Activated naive CD4-positive, alpha-beta T cell treated with anti-CD3 and anti-CD28 coated beads for 36 hours (primary cell): Measurements from ENCODE around the gene CREB5. TPM values are rescaled to one million over a fixed set of nuclear protein-coding genes. Genes with fewer than 3 reads are reported as not detected.

Experiments used
- CTCF ChIA-PET: fragments of 350-600 bp; sonication (Branson Sonifier 250); formaldehyde crosslinking; loops from one replicate; lab custom pipeline; 2021; ENCODE audit warnings: antibody characterized with exemption; lab: Charles Lee
- DNase-seq: peaks from one replicate; pipeline ENCODE4 v3.0.0-alpha.2; 2020
- H3K27ac Mint-ChIP-seq: one replicate; pipeline ENCODE4 v1.8.0; 2021; ENCODE audit warnings: mild to moderate bottlenecking, mixed read lengths
- H3K27me3 Mint-ChIP-seq: one replicate; pipeline ENCODE4 v1.8.0; 2021; ENCODE audit warnings: low read depth, mixed read lengths
- H3K36me3 Mint-ChIP-seq: one replicate; pipeline ENCODE4 v1.8.0; 2021; ENCODE audit warnings: low read depth, mixed read lengths
- H3K4me1 Mint-ChIP-seq: one replicate; pipeline ENCODE4 v1.8.0; 2021; ENCODE audit warnings: low read depth, mixed read lengths
- H3K4me3 Mint-ChIP-seq: one replicate; pipeline ENCODE4 v1.8.0; 2021; ENCODE audit warnings: mild to moderate bottlenecking, moderate library complexity, mixed read lengths
- H3K9me3 Mint-ChIP-seq: one replicate; pipeline ENCODE4 v1.8.0; 2021; ENCODE audit warnings: mixed read lengths
- intact Hi-C: fragments of 100-400 bp; cut with micrococcal nuclease; formaldehyde crosslinking; loops from one replicate; pipeline ENCODE4 v1.15.1; 2023
- total RNA-seq, 2 experiments: library from RNA; stranded (reverse); gene quantifications; one replicate each; pipeline ENCODE4 v1.2.3, GENCODE V29; 2021

CREB5 gene
- total RNA-seq, 2 experiments from 2014 or later = 0.30 to 0.48 TPM

DNA sequence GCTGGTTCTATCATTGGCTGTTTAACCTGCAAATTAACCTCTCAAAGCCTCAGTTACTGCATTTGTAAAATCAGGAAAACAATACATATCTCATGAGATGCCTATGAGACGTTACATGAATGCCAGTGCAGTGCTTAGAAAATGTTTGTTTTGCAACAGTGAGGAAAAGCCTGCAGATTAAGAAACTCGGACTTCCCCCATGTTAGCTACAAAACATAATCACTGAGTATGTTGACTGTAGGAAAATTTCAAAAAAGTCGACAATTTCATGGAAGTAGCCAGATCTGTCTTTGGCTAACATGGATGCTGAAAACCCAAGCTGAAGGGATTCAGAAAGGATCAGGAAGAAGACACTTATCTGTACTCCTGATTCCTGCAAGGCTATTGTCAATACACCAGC lies 424.4 kb downstream of the CREB5 start:
- Mint-ChIP-seq H3K4me1 (no peaks in the 10 kb centered on the region), H3K27me3 (peaks cover 4% of the 10 kb centered on the region), H3K4me3 (no peak overlapping the region), H3K27ac (no peak overlapping the region), H3K36me3 (no peaks in the 10 kb centered on the region), H3K9me3 (no peaks in the 10 kb centered on the region)
- CTCF ChIA-PET = interaction anchor here (0.6 to 0.7 kb wide), 2 partner anchors 21 to 58 kb away, joined by 3 read pairs; no protein-coding TSS in a partner anchor
- DNase-seq = no peak
- intact Hi-C loops = no loop called here

DNA sequence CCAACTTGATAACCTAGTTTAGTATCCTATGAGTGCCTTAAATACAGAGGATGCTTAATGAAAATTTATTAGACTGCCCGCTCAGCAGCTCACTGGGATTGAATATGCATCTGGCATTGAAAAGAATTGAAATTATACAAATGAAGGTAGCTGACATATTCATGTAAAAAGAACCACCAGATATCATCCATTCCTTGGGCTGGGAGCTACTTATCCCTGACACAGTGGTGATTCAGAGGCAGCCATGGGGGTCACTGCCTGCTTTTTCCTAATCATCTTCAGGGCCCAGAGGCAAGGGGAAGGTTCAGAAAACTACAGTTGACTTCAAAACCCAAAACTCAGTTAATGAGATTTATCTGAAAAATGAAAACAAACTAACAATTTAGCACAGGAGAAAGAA lies 424.9 kb downstream of the CREB5 start:
- intact Hi-C loops = no loop called here
- Mint-ChIP-seq H3K27me3 (peaks cover 3% of the 10 kb centered on the region), H3K36me3 (no peaks in the 10 kb centered on the region), H3K27ac (no peak overlapping the region), H3K4me3 (no peak overlapping the region), H3K9me3 (no peaks in the 10 kb centered on the region), H3K4me1 (no peaks in the 10 kb centered on the region)
- CTCF ChIA-PET = interaction anchor here (0.7 kb wide), 1 partner anchor 59 kb away, joined by 3 read pairs; no protein-coding TSS in a partner anchor
- no peak for DNase-seq

DNA sequence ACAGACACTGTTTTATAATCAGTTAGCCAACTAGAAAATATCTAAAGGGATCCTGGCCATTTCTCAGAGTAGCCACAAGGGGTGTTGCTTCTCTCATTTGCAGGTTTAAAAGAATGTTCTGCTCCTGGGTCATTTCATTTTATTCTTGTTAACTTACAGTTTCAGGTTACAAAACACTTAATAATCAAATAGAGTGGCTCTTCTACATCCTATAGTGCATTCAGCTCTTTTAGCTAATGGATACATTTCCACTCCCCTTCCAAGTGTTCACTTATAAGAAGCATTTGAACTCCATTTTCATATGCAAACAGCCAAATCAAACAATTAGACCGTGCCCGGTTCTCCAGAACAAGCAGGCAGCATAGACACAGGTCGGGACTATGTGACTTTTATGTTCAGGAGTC lies 428.3 kb downstream of the CREB5 start:
- no peak overlapping the region for H3K27ac Mint-ChIP-seq
- CTCF ChIA-PET = no interaction called here
- H3K4me1 Mint-ChIP-seq = no peaks in the 10 kb centered on the region
- no peaks in the 10 kb centered on the region for H3K36me3 Mint-ChIP-seq
- no peak overlapping the region for H3K4me3 Mint-ChIP-seq
- intact Hi-C loops = no loop called here
- DNase-seq = no peak
- H3K27me3 Mint-ChIP-seq = peaks cover 20% of the 10 kb centered on the region
- H3K9me3 Mint-ChIP-seq = no peaks in the 10 kb centered on the region

DNA sequence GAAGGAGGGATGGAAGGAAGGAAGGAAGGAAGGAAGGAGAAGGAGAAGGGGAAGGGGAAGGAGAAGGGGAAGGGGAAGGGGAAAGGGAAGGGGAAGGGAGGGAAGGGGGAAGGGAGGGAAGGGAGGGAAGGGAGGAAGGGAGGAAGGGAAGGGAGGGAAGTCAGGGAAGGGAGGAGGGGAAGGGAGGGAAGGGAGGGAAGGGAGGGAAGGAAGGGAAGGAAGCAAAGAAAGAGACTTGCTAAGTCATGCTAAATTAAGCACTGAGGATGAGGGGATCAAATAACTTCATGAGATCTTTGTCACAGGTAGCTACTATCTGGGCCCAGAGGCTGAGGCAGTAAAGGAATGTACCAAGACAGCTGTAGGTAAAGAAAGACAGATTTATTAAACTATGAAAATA lies 429.4 kb downstream of the CREB5 start:
- Mint-ChIP-seq H3K27ac (no peak overlapping the region), H3K36me3 (no peaks in the 10 kb centered on the region), H3K4me3 (no peak overlapping the region), H3K4me1 (no peaks in the 10 kb centered on the region), H3K9me3 (no peaks in the 10 kb centered on the region), H3K27me3 (peaks cover 25% of the 10 kb centered on the region)
- CTCF ChIA-PET = no interaction called here
- intact Hi-C loops = no loop called here
- DNase-seq = no peak

DNA sequence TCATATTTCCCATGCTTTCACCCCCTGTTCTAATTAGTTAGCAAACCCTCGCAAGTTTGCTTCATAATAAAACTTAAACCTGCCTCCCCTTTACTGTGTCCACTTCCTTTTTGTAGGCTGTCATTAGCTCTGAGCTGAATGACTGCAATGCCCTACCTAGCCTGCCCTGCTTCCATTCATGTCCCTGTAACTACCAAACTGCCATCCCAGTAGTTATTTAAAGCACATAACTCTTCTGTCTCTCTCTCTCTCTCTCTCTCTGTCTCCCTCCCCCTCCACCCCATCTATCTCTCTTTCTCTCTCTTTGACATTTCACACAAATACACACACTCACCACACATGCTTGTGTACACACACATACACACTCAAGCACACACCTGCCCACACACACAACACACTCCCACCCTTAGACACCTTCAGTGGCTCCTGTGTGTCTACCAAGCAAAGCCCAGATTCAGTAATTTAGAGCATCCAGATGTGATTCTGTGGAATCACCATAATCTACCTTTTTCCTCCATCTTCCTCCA lies 430.5 kb downstream of the CREB5 start:
- Mint-ChIP-seq H3K9me3 (no peaks in the 10 kb centered on the region), H3K36me3 (no peaks in the 10 kb centered on the region), H3K4me1 (no peaks in the 10 kb centered on the region), H3K27ac (no peak overlapping the region), H3K4me3 (no peak overlapping the region), H3K27me3 (peaks cover 25% of the 10 kb centered on the region)
- intact Hi-C loops = no loop called here
- no peak for DNase-seq
- CTCF ChIA-PET = interaction anchor here (0.7 kb wide), 1 partner anchor 194 kb away, joined by 5 read pairs; no protein-coding TSS in a partner anchor

DNA sequence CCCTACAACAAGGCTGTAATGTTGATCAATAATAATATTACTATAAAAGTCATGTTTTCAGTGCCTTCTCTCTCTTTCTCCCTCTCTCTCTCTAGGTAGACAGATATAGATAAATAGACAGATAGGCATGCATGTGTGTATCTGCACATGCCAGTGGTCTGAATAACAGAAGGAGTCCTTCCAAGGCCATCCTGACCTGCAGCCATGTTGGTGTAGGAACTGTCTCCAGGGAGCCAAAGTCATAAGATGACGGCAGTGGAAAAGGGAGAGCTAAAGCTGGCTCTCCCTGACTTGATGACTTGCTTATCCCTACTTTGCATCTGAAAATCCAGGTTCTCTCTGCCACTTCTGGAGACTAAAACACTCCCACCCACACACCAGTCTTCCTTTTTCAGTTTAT lies 432.8 kb downstream of the CREB5 start:
- H3K4me3 Mint-ChIP-seq = no peak overlapping the region
- peaks cover 31% of the 10 kb centered on the region for H3K27me3 Mint-ChIP-seq
- no peaks in the 10 kb centered on the region for H3K4me1 Mint-ChIP-seq
- H3K27ac Mint-ChIP-seq = no peak overlapping the region
- no peak for DNase-seq
- no peaks in the 10 kb centered on the region for H3K9me3 Mint-ChIP-seq
- H3K36me3 Mint-ChIP-seq = no peaks in the 10 kb centered on the region
- CTCF ChIA-PET = interaction anchor here (1.1 kb wide), 1 partner anchor 38 kb away, joined by 4 read pairs; no protein-coding TSS in a partner anchor
- intact Hi-C loops = no loop called here

DNA sequence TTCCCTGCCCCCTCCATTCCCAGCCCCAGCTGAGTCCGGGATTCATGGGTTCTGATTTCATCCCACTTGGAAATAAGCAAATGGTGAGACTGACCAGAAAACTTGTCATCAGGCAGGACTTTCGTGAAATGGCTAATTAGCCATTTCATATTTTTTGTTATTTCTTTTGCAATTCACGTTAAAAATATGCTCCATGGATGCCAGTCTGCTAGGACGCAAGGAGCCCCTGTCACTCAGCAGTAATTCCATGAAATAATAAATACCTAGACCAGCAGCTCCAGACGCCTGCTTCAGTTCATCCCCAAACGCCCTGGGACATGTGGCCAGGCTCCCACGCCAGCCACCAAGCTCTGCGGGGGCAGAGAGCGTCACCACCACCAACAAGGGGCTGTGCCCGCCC lies 434.9 kb downstream of the CREB5 start:
- no peak overlapping the region for H3K27ac Mint-ChIP-seq
- CTCF ChIA-PET = no interaction called here
- no peak overlapping the region for H3K4me3 Mint-ChIP-seq
- H3K27me3 Mint-ChIP-seq = peaks cover 31% of the 10 kb centered on the region
- intact Hi-C loops = no loop called here
- no peaks in the 10 kb centered on the region for H3K9me3 Mint-ChIP-seq
- no peaks in the 10 kb centered on the region for H3K36me3 Mint-ChIP-seq
- DNase-seq = no peak
- no peaks in the 10 kb centered on the region for H3K4me1 Mint-ChIP-seq

DNA sequence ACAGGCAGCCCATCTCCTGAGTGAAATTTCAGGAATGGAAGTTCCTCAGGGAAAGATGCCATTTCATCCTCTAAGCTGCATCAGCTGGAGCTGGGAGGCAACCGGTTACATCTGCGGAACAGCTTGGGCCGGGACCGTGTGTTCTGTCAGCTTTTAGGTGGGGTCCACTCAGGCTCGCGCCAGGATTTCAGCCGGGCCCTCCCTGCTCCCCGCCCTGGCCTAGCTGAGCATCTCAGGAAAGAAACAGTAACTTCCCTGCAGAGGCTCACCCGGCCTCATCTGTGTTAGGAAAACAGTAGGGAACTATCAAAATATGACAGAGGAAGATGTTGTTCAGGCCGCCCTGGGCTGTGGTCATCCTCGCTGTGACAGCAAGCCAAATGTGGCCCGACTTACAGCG lies 435.4 kb downstream of the CREB5 start:
- DNase-seq = no peak
- intact Hi-C loops = no loop called here
- Mint-ChIP-seq H3K27ac (no peak overlapping the region), H3K4me3 (no peak overlapping the region), H3K27me3 (peaks cover 28% of the 10 kb centered on the region), H3K9me3 (no peaks in the 10 kb centered on the region), H3K36me3 (no peaks in the 10 kb centered on the region), H3K4me1 (no peaks in the 10 kb centered on the region)
- CTCF ChIA-PET = no interaction called here

DNA sequence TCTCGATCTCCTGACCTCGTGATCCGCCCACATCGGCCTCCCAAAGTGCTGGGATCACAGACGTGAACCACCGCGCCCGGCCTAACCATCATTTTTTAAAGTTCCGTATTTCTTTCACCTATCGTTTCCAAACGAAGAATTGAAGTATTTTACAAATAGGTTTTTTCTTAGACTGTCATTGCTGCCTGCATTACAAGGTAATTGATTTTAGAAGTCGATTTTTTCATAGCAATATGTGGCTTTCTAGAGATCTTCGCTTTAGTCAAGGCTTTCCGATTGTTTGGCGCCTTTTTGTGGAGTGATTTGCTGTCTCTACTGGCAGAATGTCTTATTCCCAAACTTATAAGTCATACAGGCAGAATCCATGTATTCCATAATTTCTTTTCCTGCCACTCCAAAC lies 436.6 kb downstream of the CREB5 start:
- Mint-ChIP-seq H3K4me3 (no peak overlapping the region), H3K27ac (no peak overlapping the region), H3K27me3 (peaks cover 35% of the 10 kb centered on the region), H3K36me3 (no peaks in the 10 kb centered on the region), H3K4me1 (peaks cover 7% of the 10 kb centered on the region), H3K9me3 (no peaks in the 10 kb centered on the region)
- CTCF ChIA-PET = no interaction called here
- intact Hi-C loops = no loop called here
- DNase-seq = no peak

DNA sequence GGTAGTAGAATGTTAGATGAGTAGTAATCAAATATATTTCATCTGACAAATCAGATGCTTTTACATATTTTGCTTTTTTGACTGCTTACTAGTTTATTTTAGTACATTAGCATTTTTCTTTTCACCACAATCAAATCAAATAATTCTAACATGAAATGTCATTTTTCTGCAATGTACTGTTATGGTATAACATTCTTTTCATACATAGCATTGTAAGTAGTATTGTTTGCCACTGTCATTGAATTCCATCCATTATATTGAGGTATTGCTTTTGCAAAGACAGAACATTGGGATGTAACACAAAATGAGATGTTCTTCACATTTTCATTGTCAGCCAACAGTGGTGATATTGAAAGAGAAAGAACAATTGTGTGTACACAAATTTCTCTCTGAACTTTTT lies 438.4 kb downstream of the CREB5 start:
- no peak for DNase-seq
- intact Hi-C loops = no loop called here
- no peak overlapping the region for H3K27ac Mint-ChIP-seq

DNA sequence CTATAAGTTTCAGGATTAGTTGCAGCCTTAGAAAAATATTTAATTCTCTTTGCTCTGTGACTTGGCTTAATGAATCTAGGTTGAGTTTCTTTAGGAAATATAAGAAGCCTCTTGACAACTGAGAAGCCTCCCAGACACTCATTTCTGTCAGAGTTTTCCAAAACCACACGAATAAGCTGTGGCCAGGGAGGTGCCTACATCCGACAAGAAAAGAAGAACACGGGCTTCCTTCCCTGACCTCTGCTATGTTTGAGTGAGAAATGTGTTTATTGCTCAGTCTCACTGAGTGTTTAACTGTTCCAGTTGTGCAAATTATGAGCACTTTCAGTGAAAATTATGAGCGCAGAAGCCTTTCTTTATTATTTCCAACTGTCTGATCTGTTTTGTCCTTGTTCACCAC lies 440.8 kb downstream of the CREB5 start:
- peaks cover 48% of the 10 kb centered on the region for H3K27me3 Mint-ChIP-seq
- peaks cover 11% of the 10 kb centered on the region for H3K4me1 Mint-ChIP-seq
- intact Hi-C loops = no loop called here
- no peak for DNase-seq
- H3K27ac Mint-ChIP-seq = no peak overlapping the region
- H3K9me3 Mint-ChIP-seq = no peaks in the 10 kb centered on the region
- CTCF ChIA-PET = no interaction called here
- H3K4me3 Mint-ChIP-seq = no peak overlapping the region
- peaks cover 2% of the 10 kb centered on the region for H3K36me3 Mint-ChIP-seq

More for the DNA sequence above, 438.4 kb downstream of the CREB5 start:
- H3K4me3 Mint-ChIP-seq = no peak overlapping the region
- H3K9me3 Mint-ChIP-seq = no peaks in the 10 kb centered on the region
- CTCF ChIA-PET = no interaction called here
- peaks cover 37% of the 10 kb centered on the region for H3K27me3 Mint-ChIP-seq
- H3K36me3 Mint-ChIP-seq = peaks cover 2% of the 10 kb centered on the region
- H3K4me1 Mint-ChIP-seq = peaks cover 11% of the 10 kb centered on the region

DNA sequence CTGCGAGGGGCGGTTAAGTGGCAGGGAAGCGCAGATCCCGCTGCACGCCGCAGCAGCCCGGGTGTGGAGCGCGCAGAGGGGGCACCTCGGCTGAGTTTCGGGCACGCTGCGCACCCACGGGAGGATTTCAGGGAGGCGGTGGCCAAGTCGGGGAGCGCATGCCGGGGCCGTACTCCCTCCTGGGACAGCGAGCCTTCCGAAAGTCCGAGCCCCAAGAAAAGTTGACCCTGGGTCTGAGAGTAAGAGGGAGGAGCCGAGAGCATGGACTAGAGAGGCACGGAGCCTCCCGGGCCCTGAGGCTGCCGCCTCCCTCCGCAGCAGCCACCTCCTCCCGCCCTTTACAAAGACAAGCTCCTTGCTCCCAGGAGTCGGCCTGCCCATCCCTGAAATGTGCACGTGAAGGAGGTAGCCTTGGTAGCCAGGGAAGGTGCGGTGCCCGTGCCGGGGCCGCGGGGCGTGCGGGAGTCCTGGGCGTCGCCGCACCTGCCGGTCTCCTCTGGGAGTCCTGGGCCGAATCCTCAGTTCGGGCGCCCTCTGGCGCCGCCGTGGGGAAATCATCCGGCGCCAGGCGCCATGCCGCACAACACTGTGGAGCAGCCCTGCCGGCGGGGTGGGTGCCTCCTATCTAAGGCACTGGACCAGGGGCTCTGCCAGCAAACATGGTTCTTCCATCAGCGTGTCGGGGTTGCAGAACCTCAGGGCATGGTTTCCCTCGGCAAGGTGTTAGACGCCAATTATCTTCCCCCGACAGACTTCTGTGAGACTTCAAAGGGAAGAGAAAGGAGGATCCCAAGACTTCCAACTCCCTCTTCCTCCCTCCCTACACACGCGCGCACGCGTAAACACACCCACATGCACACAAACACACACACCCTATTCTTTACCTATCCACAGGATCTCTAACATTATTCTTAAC lies 441.8 kb downstream of the CREB5 start:
- peaks cover 47% of the 10 kb centered on the region for H3K27me3 Mint-ChIP-seq
- H3K9me3 Mint-ChIP-seq = no peaks in the 10 kb centered on the region
- peaks cover 2% of the 10 kb centered on the region for H3K36me3 Mint-ChIP-seq
- peaks cover 11% of the 10 kb centered on the region for H3K4me1 Mint-ChIP-seq
- peak; percentile 76 for DNase-seq
- CTCF ChIA-PET = interaction anchor here (0.6 to 1.7 kb wide), 6 partner anchors 17 to 500 kb away, joined by 3 to 6 read pairs (median 4); no protein-coding TSS in a partner anchor
- no peak overlapping the region for H3K27ac Mint-ChIP-seq
- peak overlapping the region; percentile 45 for H3K4me3 Mint-ChIP-seq
- intact Hi-C loops = loop anchor here (1.0 to 2.0 kb wide), 3 partner anchors 441 to 557 kb away; partner anchors contain the start of gene CREB5
